Daoy (cell line): Measurements from ENCODE around the gene CDK6. TPM values are rescaled to one million over a fixed set of nuclear protein-coding genes. Genes with fewer than 3 reads are reported as not detected.

Experiments used
- DNase-seq: peaks from one replicate; pipeline ENCODE4 v3.0.0-alpha.2; 2015; ENCODE audit warnings: low read depth
- total RNA-seq: library from RNA; depleted of rRNA; stranded (reverse); fragments of >200 nt; shearing (Covaris generic); gene quantifications from 2 replicates; pipeline ENCODE4 v1.2.3, GENCODE V29; 2014

Gene CDK6
- total RNA-seq, 1 experiment from 2014 or later, result 92.9 TPM

DNA sequence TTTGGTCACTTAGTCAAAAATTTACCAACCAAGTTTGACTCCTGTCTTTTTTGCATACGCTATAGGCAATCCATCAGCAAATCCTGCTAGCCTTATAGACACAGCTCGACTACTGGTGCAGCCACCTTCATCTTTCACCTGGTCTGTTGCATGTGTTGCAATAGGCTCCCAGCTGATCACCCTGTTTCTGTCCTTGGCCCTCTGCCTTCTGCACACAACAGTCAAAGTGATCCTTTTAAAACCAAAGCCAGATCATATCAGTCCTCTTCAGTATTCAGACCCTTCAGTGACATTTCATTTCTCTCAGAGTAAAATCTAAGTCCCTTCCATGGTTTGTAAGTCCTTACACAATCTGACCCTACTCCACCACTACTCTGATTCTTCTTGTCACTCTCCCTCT lies 10.9 kb upstream of the CDK6 start:
- DNase-seq, result no peak

- DNase-seq, result no peak
Observed at GRCh38 chr7:92845736-92846135, 9.4 kb upstream of the CDK6 start.

- DNase-seq, result no peak
Observed at GRCh38 chr7:92843781-92844180, 7.4 kb upstream of the CDK6 start.

DNA sequence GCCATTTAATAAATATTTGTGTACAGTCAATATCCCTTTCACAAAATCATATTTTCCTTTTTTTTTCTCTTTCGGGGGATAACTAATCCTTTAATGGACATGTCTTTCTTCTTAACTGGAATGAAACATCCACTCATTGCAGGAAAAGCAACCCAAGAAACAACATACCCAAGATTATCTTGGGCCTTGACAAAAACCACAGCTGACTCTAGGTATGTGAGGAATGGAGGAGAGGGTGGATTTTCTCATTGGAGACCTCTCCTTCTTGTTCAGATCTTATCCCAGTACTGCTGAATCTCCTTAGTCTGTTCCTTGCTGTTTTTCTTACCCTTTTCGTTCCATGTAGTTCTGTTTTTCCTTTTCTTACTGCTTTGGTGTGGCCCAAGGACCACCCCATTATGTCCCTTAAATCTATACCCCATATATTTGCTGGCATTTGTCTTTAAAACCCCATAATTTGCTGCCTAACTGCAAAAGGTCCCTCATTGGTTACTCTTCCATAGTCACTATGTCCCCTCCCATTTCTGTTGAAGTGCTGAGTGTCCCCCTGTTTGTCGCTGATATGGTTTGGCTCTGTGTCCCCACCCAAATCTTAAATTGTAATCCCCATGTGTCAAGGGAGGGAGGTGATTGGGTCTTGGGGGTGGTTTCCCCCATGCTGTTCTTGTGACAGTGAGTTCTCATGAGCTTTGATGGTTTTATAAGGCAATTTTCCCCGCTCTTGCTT lies 6.8 kb upstream of the CDK6 start:
- DNase-seq, result no peak

GRCh38 chr7:92841192-92841591 lies 4.8 kb upstream of the CDK6 start:
- no peak for DNase-seq

DNA sequence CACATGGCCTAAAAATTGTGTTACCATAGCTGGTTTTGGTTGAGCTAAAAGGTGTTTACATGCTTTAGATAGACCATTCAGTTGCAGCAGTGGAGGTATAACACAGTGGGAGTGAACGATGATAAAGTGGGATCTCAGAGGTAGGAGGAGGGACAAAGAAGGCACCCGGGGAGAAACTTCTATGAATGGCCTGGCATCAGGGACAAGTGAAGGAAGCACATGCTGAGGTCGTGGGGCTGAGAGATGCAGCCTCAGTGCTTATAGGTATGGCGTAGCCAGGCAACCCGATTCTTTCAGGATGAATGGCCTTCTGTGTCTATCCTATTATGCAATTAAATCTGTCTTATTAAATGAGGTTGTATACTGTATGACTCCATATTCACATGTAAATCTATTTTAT lies 3.9 kb upstream of the CDK6 start:
- no peak for DNase-seq

GRCh38 chr7:92839901-92840300 lies 3.5 kb upstream of the CDK6 start:
- DNase-seq, result no peak

DNA sequence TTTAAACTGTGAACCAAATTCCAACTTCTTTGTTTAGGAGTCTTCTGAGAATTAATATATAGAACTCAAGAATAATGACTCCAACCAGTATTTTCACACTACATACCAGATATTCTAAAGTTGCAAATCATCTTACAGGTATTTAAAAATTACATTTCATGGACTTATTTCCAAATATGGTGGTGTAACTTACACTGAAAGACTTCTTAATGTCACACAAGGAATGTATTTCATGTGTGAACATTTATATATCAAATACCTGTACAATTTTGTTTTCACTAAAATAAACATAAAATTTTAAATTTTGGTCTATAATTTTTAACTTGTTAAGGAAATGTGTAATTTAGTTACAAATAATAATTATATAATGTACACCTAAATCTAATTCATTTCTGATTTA lies 2.6 kb upstream of the CDK6 start:
- no peak for DNase-seq

GRCh38 chr7:92837000-92837749 lies 802 bp upstream of the CDK6 start:
- peak; percentile 35 for DNase-seq

DNA sequence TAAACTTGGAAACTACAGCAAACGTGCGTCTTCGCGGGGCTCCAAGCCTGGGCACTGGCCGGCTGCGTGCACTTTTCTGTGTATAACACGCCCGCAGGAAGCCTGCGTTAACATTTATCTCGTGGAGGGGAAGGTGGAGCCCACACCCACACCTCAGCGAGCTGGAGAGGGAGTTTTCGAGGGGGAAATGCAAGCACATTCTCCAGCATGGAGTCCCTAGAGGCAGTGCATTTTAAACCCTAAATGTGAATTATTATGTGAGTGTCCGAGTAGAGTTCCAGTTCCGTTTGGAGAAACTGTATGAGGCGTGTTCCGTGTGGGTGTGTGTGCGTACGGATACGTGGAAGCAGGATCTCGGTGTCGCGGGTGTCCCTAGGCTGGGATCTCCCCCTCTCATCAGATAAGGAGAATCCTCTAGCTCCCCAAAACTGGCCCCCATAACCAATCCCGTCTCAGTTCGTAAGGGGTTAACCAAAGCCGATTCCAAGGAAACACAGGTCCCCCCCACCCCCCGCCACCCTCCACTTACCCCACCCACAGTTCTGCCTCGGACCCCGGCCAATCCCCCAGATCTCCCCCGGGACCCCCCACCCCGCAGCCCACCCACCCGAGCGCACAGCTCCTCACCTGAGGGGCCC lies 403 bp downstream of the CDK6 start:
- DNase-seq, result peak; percentile 38

GRCh38 chr7:92835261-92835850 lies 1.0 kb downstream of the CDK6 start:
- peak; percentile 83 for DNase-seq

GRCh38 chr7:92834507-92835260 lies 1.7 kb downstream of the CDK6 start:
- peak; percentile 34 for DNase-seq

DNA sequence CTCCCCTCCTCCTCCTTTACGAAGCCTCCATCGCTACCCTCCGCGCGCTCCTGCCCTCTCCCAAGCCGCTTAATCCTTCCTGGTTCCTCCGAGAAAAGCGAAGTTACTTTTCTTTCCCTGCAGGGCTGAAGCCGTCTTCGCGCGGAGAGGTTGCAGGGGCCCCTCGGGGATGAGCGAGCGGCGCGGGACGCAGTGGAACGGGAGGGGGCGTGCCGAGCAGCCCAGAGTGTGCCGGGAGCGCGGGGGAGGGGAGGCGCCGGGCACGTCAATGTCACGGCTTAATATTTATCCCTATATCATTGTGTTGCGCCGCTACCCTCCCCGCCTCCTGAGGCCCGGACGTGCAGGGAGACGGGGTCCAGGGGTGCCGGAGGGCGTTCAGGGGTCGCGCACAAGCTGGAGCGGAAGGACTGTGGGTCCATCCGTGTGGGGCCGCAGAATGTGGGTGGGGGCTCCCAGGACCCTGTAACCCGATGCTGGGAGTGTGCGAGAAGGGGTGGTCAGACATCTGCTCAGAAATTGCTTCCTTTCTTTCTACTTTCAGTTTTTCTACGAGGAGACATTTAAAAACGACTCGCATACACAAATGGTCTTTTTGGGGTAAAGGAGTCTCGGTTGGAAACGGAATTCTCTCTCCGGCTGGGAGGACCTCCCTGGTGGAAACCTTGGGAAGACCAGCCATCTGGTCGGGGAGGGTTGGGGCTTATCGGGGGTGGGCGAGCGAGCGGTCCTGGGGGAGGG lies 2.4 kb downstream of the CDK6 start:
- peak; percentile 86 for DNase-seq

DNA sequence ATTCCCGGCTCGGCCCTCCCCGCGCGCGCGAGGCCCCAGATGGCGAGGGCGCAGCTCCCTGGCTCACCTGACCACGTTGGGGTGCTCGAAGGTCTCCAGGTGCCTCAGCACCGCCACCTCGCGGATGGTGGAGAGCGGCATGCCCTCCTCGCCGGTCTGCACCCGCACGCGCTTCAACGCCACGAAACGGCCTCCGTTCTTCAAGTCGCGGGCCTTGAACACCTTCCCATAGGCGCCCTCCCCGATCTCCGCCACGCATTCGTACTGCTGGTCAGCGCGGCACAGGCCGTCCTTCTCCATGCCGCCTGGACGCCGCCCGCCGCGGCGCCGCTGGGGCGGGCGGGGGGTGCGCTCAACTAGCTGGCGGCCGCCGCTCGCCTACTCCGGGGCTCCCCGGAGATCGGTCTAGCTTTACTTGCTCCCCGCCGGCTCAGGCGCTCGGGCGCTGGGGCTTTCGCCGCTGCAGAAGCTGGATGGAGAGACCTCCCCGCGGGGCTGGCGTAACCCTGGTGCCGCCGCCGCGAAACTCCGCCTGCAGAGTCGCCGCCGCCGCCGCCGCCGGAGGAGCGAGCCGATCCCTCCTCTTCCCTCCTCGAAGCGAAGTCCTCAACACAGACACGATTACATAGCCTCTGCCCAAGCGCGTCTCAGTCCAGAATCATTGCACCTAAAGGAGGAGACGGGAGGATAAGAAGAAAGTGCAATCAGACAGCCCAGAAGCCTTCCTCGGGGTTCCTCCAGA lies 3.2 kb downstream of the CDK6 start:
- DNase-seq, result peak; percentile 93

GRCh38 chr7:92832534-92833023 lies 3.8 kb downstream of the CDK6 start:
- no peak for DNase-seq

GRCh38 chr7:92831716-92832533 lies 4.4 kb downstream of the CDK6 start:
- peak; percentile 88 for DNase-seq

GRCh38 chr7:92830532-92831110 lies 5.8 kb downstream of the CDK6 start:
- DNase-seq, result peak; percentile 15

GRCh38 chr7:92830027-92830426 lies 6.3 kb downstream of the CDK6 start:
- no peak for DNase-seq
